NOMO-1 treated with dmso at 0.1 percent for 144 hours (cell line): Measurements from ENCODE around the gene CDH26.

Experiments used
- DNase-seq: peaks from one replicate; lab custom pipeline; 2025; ENCODE audit not compliant: unreplicated experiment; lab: John Stamatoyannopoulos, UW

CDH26 gene

DNA sequence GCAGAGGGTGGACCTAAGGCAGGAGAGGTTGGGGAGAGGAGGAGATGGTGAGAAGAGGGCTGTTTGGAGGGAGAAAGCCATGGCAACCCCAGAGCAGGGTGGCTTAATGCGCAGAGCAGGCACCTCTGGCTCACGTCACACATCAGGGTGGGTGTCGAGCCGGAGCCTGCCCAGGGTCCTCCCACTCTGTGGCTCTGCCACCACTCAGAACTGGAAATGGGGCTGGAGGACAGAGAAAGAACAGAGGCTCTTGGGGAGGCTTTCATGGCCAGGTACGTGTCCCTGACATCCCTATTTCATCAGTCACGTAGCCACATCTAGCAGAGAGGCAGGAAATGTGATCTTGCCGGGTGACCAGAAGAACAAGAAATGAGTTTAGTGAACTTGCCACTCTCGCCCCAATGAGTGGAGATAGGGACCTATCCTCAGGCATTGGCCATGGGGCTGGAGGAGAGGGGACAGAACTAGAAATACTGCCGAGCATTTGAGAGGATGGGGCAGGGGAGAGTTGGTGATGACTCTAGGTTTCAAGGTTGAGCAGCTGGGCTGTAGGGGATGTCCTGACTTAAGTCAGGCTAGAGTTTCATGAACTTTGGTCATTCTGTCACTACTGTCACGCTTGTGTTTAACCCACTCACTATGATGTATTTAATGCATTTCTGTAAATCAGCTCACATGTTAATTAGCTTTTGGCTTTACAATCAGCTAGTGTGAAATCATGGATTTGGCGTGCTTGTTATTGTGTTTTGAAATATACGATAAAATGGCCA lies 52.7 kb downstream of the CDH26 start:
- no peak for DNase-seq

DNA sequence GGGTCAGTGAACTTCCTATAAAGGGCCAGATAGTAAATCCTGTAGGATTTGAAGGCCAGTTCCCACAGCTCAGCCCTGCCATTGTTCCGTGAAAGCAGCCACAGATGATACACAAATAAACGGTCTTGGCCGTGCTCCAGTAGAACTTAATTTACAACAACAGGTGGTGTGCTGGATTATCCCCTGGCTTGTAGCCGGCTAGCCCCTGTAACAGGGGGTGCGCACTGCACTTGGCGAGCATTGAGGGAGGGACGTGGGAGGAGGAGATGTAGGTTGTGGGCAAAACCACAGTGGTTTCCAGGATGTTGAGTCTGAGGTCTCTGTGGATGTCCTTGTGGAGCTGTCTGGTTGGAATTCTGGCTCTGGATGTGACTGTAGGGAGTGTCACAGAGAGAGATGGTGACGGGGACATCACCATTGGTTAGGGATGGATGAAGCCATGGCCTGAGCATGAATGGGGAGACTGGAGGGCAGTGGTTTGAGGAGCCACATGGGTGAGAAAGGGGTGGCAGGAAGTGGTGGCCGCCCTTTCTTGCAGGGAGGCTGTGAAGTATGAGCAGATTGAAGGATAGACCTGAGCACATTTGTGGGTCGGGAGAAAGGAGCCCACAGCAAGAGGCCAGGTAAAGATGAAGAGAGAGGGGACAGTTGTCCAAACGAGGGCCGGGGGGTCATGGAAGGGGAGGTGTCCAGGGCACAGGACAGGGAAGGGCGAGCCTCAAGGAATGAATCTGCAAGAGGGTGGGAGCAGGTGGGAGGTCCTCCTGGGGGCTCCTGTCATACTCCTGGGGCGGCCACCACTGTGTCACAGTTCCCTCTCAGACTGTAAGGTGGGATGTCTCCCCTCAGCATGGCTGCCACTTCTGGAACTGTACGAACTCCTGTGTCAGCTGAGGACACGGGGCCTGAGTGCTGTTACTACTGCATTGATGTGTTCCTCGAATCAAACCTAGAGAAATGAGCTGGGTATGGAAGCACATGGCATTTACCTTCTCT lies 53.6 kb downstream of the CDH26 start:
- DNase-seq = no peak

DNA sequence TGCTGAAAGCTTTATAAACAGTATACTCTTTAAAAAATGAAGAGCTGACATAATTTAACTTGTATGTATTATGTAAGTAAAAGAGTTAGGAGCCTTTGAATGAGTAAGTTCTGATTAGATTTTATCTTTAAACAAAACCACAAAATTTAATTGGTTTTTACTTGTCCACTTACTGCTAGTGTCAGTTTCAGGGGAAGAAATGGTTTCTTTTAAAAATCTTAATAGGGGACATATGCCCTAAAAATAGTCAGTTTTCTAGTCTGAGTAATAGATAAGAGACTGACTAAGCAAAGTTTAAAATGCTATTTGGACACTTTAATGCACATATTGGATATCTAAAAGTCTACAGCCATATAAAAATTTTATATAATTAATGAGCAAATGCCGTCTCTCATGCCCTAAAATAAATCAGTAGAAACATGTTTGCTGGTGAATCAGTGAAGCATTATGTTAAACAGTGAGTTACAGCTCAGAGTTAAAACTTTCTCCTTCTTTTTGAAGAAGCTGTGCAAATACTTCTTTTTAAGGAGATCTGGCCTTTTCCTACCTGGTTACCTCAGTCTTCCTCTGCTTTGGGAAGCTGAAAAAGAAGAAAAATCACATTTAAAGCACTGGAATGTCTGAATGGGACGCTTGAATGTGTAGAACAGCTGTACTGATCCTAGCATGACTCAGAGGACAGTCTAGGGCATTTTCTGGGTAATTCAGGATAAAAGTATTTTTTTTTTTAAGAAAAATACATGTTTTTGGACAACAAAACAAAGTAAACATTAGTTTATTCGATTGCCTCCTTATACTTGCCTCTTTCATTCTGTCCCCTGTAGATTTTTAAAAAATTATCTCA lies 55.3 kb downstream of the CDH26 start:
- no peak for DNase-seq

DNA sequence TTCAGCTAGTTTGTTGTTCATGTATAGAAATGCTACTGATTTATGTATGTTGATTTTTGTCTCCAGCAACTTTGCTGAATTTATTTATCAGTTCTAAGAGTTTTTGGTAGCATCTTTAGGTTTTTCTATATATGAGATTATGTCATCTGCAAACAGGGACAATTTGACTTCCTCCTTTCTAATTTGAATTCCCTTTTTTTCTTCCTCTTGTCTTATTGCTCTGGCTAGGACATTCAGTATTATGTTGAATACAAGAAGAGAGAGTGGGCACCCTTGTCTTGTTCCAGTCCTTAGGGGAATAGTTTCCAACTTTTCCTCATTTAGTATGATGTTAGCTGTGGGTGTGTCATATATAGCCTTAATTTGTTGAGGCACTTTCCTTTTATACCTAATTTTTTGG lies 58.2 kb downstream of the CDH26 start:
- no peak for DNase-seq

DNA sequence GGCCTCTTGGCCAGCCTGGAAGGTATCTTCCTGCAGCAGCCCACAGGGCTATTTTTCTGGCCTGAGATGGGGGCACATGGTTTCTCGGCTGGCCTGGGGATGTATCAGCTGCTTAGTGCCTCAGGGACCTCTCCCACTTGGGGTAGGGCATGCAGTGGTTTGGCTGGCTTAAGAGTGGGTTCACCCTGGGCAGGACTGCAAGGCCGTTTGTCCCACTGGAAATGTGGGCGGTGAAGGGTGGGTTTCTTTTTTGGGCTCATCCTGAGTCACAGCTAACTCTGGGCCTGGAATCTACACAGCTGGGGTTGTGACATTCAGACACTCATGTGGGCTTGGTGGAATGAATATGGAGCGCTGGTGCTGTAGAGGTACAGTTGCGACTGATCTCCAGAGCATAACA lies 62.0 kb downstream of the CDH26 start:
- no peak for DNase-seq

DNA sequence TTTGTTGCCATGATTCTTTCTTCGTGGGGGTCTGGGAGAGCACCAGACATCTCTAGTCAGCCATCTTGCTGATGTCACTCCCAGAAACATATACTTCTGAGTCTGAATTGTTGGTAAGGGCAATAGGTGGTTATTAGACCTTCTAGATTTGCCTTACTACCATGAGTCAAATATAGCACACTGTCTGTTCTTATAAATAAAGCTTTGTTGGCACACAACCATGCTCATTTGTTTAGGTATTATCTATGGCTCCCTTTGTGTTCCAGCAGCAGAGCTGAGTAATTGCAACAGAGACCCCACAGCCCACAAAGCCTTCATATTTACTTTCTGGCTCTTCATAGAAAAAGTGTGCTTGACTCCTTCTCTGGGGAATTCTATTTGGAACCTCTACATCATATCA lies 62.9 kb downstream of the CDH26 start:
- no peak for DNase-seq

DNA sequence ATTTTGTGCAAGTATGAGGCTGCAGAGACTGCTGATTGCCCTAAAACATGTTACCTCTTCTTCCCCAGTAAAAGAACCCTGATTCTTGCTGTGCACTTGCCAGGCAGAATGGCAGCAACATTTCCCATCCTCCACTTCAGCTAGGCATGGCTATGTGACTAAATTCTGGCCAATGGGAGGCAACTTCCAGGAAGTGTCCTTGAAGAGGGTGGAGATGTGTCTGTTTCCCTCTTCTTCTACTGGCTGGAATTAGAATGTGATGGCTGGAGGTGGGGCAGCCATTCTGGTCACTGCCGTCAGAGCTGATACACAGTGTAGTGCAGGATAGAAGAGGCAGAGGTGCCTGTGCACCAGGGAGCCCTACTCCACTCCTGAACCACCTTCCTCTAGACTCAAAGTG lies 64.6 kb downstream of the CDH26 start:
- DNase-seq = no peak

DNA sequence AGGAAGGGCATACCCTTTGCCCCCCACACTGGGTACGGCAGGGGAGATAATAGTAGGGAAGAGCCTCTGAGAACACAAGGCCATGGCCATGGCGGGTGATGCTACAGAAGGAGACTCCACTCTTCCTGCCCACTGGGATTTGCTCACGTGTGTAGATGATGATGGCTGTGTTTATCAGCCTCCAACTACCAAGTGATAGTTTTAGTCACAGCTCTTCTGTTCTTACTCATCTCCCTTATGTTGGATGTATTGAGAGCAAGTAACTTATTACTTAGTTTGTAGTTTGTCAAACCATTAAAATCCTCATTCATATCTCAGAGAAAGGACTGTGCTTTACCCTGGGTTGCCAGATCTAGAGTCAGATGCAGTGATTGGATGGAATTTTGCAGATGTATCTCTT lies 66.0 kb downstream of the CDH26 start:
- no peak for DNase-seq

DNA sequence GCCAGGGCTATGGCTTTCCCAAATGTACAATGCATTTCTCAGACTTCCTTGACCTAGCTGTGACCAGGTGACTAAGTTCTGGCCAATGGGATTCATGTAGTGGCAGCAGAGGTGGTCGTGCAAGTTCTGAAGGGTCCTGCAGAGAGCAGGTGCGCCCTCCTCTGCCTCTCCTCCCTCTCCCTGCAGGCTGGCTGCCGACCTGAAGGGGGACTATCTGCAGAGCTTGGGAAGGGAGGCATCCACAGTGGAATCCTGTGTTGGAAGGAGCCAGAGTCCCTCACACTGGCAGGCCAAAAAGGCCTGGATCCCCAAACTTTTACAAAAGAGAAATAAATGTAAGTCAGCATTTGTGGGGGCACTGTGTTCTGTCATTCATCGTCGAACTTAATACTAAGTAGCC lies 66.6 kb downstream of the CDH26 start:
- no peak for DNase-seq

DNA sequence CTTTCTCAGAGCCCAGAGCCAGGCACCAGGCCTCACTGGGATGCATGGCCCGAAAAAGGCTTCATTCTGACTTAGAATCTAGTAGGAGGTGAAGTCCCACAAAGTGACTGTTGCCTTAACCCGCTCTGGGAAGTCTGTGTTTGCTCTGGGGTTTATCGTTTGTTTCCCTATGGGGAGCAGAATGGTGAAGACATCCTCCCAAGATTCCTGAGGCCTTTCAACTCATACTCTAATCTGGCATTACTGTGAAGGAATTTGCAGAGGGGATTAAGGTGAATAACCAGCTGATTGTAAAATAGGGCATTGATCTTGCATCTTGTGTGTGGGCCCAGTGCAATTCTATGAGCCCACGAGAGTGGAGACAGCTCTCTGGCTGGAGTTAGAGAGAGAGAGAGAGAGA lies 67.8 kb downstream of the CDH26 start:
- no peak for DNase-seq

DNA sequence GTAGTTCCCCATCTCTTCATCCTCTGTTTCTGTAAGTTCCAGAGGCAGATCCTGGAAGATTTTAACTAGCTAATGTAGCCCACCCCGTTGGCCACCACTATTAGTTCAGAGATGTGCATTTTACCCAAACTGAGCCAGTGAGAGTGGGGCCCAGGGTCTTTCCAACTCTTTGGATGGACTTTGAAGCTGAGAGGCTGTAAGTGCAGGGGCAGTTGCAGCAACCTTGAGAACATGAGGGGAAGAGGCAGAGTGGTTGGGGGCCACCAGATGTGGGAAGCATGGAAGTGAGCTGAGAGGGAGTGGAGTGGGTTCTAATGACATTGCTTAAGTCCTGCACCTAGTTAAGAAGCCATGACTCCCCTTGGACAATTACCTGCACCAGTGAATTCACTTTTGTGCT lies 72.2 kb downstream of the CDH26 start:
- DNase-seq = no peak

DNA sequence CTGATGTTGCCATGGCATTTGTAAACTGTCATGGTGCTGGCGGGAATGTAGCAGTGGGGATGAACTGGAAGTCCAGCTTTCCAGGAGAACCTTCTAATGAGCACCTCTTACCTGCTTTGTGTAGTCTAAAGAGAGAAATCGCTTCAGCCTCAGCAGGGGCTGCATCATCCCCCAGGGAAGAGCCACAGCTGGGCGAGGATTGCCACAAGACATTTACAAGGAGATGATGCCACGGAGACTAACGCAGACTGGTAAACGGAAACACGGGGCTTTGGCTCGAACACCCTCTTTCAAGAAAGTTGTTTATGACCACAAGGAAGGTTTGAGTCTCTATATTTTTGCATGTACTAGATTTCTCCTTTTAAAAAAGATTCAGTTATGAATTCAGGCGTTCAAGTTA lies 72.9 kb downstream of the CDH26 start:
- DNase-seq = no peak

DNA sequence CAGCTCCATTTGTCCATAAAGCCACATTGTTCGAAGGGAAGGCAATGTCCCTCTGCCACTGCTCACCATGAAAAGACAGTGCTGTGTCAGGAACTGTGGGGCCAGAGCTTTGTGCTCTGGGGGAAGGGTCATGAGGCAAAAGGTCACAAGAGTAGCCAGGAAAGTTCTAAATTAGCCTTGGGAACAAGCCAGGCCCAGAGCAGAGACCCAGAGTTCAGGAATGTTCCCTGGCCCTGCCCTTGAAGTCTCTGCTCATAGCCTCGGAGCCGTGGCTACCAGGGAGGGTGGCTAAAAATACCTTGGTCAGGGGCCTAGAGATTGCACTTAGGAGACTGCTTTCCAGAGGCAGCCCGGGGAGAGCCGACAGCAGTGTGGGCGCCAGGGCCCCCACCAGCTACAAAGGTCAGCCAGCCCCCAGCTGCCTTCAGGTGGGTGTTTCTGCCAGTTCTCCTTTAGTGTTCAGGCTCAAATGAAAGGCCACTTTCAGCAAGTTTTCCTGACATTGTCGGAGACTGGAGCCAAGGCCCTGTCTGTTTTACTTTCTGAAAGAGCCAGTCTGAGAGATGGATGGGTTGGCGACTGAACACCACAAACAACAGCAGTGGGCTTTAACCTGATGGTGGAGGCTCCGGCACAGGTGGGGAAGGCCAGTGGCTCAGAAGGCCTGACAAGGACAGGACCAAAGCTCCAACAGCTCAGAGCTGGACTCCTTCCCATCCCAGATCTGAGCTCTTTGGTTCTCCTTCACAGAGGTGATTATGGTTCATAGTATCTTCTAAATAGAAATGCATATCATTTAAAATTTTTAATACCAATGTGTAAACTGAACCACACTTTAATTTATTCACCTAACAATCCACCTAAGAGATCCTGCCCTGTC lies 76.2 kb downstream of the CDH26 start:
- DNase-seq = no peak

DNA sequence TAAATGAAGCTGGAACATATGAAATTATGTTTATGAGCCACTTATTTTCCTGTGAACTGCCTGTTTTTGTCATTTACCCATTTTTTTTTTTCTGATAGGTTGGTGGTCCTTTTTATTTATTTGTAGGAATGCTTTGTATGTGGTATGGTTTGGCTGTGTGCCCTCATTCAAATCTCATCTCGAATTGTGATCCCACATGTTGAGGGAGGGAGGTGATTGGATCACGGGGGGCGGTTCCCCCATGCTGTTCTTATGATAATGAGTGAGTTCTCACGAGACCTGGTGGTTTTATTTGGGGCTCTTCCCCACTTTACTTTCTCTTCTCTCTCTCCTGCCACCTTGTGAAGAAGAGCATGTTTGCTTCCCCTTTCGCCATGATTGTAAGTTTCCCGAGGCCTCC lies 77.3 kb downstream of the CDH26 start:
- DNase-seq = no peak

DNA sequence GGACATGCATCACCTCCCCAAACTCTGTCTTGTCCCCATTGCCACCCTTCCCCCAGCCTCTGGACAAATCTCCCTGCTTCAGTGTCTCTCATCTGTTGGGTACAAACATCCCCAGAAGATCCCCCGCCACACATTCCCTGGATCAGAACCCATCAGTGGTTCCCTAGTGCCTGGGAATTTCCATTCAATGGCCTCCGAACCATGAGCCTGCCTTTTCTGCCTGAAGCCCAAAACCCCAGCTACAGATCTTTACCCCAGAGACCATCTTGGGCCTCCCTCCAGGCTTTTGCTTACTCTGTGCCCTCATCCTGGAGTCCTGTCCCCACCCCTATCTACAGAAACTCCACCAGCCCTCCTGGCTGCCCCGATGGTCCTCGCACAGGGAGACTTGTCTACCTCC lies 78.1 kb downstream of the CDH26 start:
- DNase-seq = no peak

DNA sequence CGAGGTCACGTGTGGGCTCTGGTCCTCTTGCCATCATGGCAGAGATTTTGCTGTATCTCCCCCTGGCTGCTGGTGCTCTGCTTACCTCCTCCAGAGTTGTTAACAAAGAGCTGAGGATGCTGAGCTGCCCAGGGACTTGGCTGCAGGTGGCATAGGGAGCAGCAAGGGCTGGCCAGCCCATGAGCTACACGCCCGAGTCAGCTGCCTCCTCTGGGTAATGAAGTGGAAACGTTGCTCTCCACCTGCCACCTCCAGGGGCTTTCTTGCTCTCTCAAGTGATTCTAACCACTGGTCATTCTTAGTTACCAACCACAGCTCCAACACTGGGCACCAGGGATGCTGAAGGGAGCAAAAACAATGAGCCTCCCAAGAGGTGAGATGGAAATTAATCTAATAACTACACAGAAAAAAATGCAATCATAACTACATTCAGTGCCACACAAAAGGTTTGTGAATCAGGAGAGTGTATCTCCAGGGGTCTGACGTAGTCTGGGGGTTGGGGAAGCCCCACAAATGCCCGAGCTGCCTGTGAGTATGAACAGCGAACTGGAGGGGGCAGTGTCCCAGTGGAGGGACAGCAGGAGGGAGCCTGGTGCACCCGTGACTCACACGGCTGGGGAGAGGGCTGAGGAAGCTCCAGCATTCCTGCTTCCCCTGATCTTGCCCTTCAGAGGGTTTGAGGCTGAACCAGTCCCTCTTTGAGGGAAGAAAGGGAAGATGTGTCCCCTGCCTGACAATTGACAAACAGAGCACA lies 78.7 kb downstream of the CDH26 start:
- no peak for DNase-seq

DNA sequence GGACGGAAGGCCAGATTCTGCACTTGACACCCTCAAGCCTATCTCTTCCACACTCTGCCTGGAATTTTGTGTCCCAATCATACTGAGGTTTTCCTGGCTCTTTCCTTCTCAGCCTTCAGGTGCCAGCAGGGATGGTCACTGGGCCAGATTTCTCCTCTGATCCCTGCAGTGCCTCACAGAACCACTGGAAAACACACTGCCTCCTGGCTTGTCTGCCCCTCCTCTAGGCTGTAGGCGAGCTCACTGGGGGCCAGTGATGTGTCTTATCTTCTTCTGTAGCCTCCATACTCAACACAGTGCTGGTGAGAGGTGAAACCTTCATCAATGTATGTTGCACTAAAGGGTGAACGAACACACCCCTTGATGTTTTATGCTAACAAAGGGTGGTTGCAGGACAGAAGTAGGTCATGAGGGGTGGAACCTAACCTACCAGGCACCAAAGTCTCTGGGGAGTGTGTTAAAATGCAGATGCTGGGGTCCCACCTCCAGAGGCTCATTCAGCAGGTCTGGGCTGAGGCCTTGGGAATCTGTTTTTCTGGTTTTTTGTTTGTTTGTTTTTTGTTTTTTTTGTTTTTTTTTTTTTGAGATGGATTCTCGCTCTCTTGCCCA lies 80.3 kb downstream of the CDH26 start:
- DNase-seq = no peak

DNA sequence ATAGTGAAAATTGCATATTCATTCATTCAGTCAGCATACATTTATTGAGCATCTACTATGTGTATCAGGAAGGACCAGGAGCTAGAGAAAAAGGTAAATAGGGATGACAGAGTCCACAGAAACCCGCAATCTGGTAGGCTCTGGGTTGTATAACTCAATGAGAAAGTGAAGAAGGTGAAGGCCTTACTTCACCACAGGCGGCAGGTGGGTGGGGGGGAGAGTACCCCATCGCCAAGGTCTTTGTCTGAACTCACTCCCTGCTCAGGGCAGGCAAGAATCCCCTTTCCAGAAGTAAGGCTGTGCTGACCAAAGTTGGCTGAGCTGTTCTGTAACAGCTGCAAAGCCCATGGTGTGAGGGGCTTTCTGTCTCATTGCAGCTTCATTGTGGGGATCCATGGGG lies 81.3 kb downstream of the CDH26 start:
- DNase-seq = no peak

DNA sequence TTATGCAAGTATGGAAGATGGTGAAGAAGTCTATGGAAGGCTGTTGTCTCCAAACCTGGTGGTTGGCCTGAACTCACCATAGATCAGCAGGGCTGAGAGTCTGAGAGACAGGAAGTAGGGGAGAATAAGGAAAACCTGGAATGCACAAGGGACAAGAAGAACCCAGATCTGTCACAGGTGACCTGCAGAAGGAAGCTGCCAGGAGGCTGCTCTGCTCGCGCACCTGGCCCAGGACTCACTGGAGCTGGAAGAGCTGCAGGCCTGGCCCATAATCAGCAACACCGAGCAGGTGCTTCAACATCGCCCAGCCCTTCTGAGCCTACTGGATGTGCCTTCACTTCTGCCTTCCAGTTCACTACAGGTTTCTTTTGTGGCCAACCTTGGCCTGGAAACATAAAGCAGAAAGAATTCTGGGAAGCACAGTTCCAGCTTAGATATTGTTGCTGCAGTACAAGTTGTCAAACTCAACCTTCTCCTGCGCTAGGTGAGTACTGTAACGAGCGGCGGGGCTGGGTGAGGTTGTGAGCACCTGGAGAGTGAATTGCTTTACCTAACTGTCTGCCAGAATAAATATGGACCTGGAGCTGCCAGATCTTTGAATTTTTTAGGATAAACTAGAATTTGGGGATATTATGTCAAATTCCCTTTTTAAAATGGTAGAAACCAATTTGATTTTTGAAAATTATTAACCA lies 82.4 kb downstream of the CDH26 start:
- no peak for DNase-seq
